Astrocyte (in vitro differentiated cells and primary cell): ENCODE results near the gene FNDC3B.

ENCODE experiments used
- CTCF ChIP-seq: IDR thresholded peaks from 2 replicates; pipeline ENCODE4 v1.5.1; 2011; ENCODE audit warnings: low read depth, mild to moderate bottlenecking, inconsistent platforms, low read length, moderate library complexity; ENCODE audit not compliant: insufficient read depth
- EZH2 ChIP-seq: IDR thresholded peaks from 2 replicates; pipeline ENCODE4 v1.6.1; 2012; ENCODE audit warnings: mild to moderate bottlenecking, low read length, inconsistent platforms; ENCODE audit not compliant: insufficient read depth

GRCh38 chr3:172300187-172300586 is 260.8 kb downstream of the FNDC3B start:
- TF ChIP-seq CTCF: no peak
- TF ChIP-seq EZH2: no peak
